GM10248 (cell line): Measurements from ENCODE around the gene RDH13.

Source experiments
- CTCF ChIA-PET: fragments of 300-600 bp; sonication (Branson Sonifier 250); formaldehyde crosslinking; extraction: SDS; loops from one replicate; lab custom pipeline; 2021; ENCODE audit warnings: antibody characterized with exemption; lab: Yijun Ruan, JAX
- POLR2A ChIA-PET: fragments of 350-650 bp; sonication (Branson Sonifier 250); formaldehyde crosslinking; extraction: SDS; loops from one replicate; lab custom pipeline; 2020; ENCODE audit warnings: antibody characterized with exemption; lab: Yijun Ruan, JAX
- DNase-seq: peaks from one replicate; pipeline ENCODE4 v3.0.0; 2012; ENCODE audit errors: extremely low spot score
- CTCF ChIP-seq: IDR thresholded peaks from 2 replicates; pipeline ENCODE4 v1.5.1; 2012; ENCODE audit warnings: mild to moderate bottlenecking, low read depth; ENCODE audit errors: extremely low read depth, missing control alignments, control extremely low read depth

RDH13 gene

GRCh38 chr19:55105237-55105636, 42.3 kb upstream of the RDH13 start:
- POLR2A ChIA-PET, result no interaction called here

DNA sequence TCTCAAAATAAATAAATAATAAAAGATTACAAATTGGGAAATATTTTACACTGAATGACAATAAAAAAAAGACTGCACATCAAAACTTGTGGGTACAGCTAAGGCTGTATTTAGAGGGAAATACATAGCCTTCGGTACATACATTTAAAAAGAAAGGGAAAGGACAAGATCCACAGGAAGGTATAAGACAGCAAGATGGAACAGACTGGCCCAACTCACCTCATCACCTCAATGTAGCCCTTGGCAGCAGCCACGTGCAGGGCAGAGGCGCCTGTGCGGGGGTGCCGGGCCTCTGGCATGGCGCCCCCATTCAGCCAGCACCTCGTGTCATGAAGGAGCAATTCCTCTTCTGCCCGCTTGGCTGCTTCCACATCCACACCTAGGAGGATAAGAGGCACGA, 40.2 kb upstream of the RDH13 start:
- ChIA-PET CTCF (no interaction called here), POLR2A (no interaction called here)
- no peak for DNase-seq
- TF ChIP-seq CTCF, result no peak

More at GRCh38 chr19:55105237-55105636, 42.3 kb upstream of the RDH13 start:
- no peak for TF ChIP-seq CTCF
- DNase-seq, result no peak
- CTCF ChIA-PET, result interaction anchor here (3.6 kb wide), 1 partner anchor 16 kb away, joined by 25 read pairs; no protein-coding TSS in a partner anchor

DNA sequence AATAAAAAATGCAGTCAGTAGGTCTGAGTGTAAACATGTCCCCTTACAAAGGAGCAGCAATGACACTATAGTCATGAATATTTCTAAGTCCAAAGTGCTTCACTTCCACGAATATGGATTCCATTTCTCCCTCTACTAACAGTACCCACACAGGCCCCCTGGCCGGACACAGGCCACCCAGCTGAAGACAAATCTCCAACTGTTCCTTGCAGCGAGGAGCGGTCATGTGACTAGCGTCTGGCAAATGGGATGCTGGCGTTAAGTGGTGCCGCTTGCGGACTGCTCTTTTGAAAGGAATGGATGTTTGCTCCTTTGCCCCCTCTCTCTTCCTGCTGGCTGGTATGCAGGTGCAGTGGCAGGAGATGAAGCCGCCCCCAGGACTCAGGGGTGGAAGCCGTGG, 38.3 kb upstream of the RDH13 start:
- ChIA-PET CTCF (interaction anchor here (1.0 to 1.3 kb wide), 2 partner anchors 14 to 31 kb away, joined by 3 read pairs; no protein-coding TSS in a partner anchor), POLR2A (no interaction called here)
- DNase-seq, result no peak
- no peak for TF ChIP-seq CTCF

GRCh38 chr19:55099557-55100506, 36.9 kb upstream of the RDH13 start:
- no peak for TF ChIP-seq CTCF
- ChIA-PET CTCF (interaction anchor here (1.2 kb wide), 1 partner anchor 12 kb away, joined by 3 read pairs; no protein-coding TSS in a partner anchor), POLR2A (no interaction called here)
- no peak for DNase-seq

- DNase-seq, result no peak
- TF ChIP-seq CTCF, result peak; percentile 12
- ChIA-PET POLR2A (no interaction called here), CTCF (no interaction called here)
These were observed 36.0 kb upstream of the RDH13 start for GRCh38 chr19:55098716-55099556.
